HepG2 (cell line): ENCODE measurements around the gene DCAF6. TPM values are rescaled to one million over a fixed set of nuclear protein-coding genes. Genes with fewer than 3 reads are reported as not detected.

ENCODE experiments used
- CEBPG ChIP-seq: IDR thresholded peaks from 2 replicates; pipeline ENCODE4 v1.6.1; 2016
- EZH2 ChIP-seq: conservative IDR thresholded peaks from 2 replicates; pipeline ENCODE4 v1.6.1; 2012; ENCODE audit warnings: mild to moderate bottlenecking, low read depth, low read length, moderate library complexity
- GABPA ChIP-seq, 2 experiments: IDR thresholded peaks; 2 replicates each; pipeline ENCODE4 v1.6.1; 2011 to 2016; ENCODE audit warnings: low read depth in 2 of 2, low read length in 1 of 2, missing biosample characterization in 1 of 2, missing genetic modification characterization in 1 of 2
- GMEB1 ChIP-seq: sonication (generic); formaldehyde crosslinking; IDR thresholded peaks from 2 replicates; pipeline ENCODE4 v1.5.1; 2020; ENCODE audit warnings: missing genetic modification reagents, mild to moderate bottlenecking, borderline replicate concordance
- JARID2 ChIP-seq: sonication (generic); formaldehyde crosslinking; IDR thresholded peaks from 2 replicates; pipeline ENCODE4 v1.8.1; 2023; ENCODE audit warnings: missing genetic modification reagents, inconsistent platforms; ENCODE audit not compliant: insufficient replicate concordance
- MAFF ChIP-seq: IDR thresholded peaks from 2 replicates; pipeline ENCODE4 v1.6.1; 2011; ENCODE audit warnings: low read depth, low read length, improper control_type of control experiment
- MTERF4 ChIP-seq: sonication (generic); formaldehyde crosslinking; IDR thresholded peaks from 2 replicates; pipeline ENCODE4 v1.8.0; 2023; ENCODE audit warnings: mild to moderate bottlenecking, missing genetic modification reagents
- MYC ChIP-seq: sonication (generic); formaldehyde crosslinking; IDR thresholded peaks from 2 replicates; pipeline ENCODE4 v1.9.0; 2021; ENCODE audit warnings: missing genetic modification reagents, borderline replicate concordance
- NFE2L1 ChIP-seq: sonication (generic); formaldehyde crosslinking; IDR thresholded peaks from 2 replicates; pipeline ENCODE4 v1.4.0; 2020; ENCODE audit warnings: missing genetic modification reagents, mild to moderate bottlenecking, borderline replicate concordance
- NKX3-1 ChIP-seq: sonication (generic); formaldehyde crosslinking; IDR thresholded peaks from 2 replicates; pipeline ENCODE4 v1.5.0; 2020; ENCODE audit warnings: missing genetic modification reagents
- NR1H2 ChIP-seq: sonication (generic); formaldehyde crosslinking; IDR thresholded peaks from 2 replicates; pipeline ENCODE4 v1.8.1; 2022; ENCODE audit warnings: low read depth, missing genetic modification reagents, borderline replicate concordance
- NR2C2 ChIP-seq: sonication (generic); formaldehyde crosslinking; IDR thresholded peaks from 2 replicates; pipeline ENCODE4 v1.4.0; 2020; ENCODE audit warnings: missing genetic modification reagents, mild to moderate bottlenecking, moderate library complexity, borderline replicate concordance
- NR2F1 ChIP-seq, 2 experiments: fragments of 450-650 bp in 1 of 2; formaldehyde crosslinking in 1 of 2; IDR thresholded peaks; 2 replicates each; pipeline versions ENCODE4 v1.5.0 to v1.6.1; 2016 to 2020; ENCODE audit warnings: mild to moderate bottlenecking in 1 of 2, missing compliant biosample characterization in 1 of 2, missing genetic modification reagents in 1 of 2, moderate library complexity in 1 of 2
- NR3C1 ChIP-seq: sonication (generic); formaldehyde crosslinking; IDR thresholded peaks from 2 replicates; pipeline ENCODE4 v1.4.0; 2020; ENCODE audit warnings: missing genetic modification reagents
- PCBP2 ChIP-seq: fragments of 200-400 bp; formaldehyde crosslinking; optimal IDR thresholded peaks from 2 replicates; pipeline ENCODE3; 2018; ENCODE audit warnings: low read length, low read depth; ENCODE audit not compliant: poor library complexity, severe bottlenecking
- REL ChIP-seq: sonication (generic); formaldehyde crosslinking; conservative IDR thresholded peaks from 2 replicates; pipeline ENCODE4 v1.8.0; 2022; ENCODE audit warnings: mild to moderate bottlenecking, missing genetic modification reagents, moderate library complexity
- SKI ChIP-seq: fragments of 450-650 bp; IDR thresholded peaks from one replicate; pipeline ENCODE4 v1.6.1; 2018; ENCODE audit warnings: mild to moderate bottlenecking; ENCODE audit not compliant: partially characterized antibody
- SMYD3 ChIP-seq: sonication (generic); formaldehyde crosslinking; IDR thresholded peaks from 2 replicates; pipeline ENCODE4 v1.8.1; 2023; ENCODE audit warnings: mild to moderate bottlenecking, missing genetic modification reagents
- SOX6 ChIP-seq, 2 experiments: fragments of 450-650 bp in 1 of 2; sonication (generic) in 1 of 2; formaldehyde crosslinking in 1 of 2; IDR thresholded peaks; 2 replicates each; pipeline versions ENCODE4 v1.4.0 to v1.6.1; 2017 to 2020; ENCODE audit warnings: antibody characterized with exemption in 1 of 2, mild to moderate bottlenecking in 1 of 2, missing genetic modification reagents in 1 of 2
- YEATS2 ChIP-seq: sonication (generic); formaldehyde crosslinking; IDR thresholded peaks from 2 replicates; pipeline ENCODE4 v1.4.0; 2020; ENCODE audit warnings: missing genetic modification reagents, borderline replicate concordance
- ZBTB43 ChIP-seq: sonication (generic); formaldehyde crosslinking; conservative IDR thresholded peaks from 2 replicates; pipeline ENCODE4 v1.4.0; 2020; ENCODE audit warnings: missing genetic modification reagents
- ZNF530 ChIP-seq: sonication (generic); formaldehyde crosslinking; IDR thresholded peaks from 2 replicates; pipeline ENCODE4 v1.5.0; 2020; ENCODE audit warnings: low read depth, mild to moderate bottlenecking, missing genetic modification reagents
- ZNF543 ChIP-seq: sonication (generic); formaldehyde crosslinking; IDR thresholded peaks from 2 replicates; pipeline ENCODE4 v1.4.0; 2020; ENCODE audit warnings: mild to moderate bottlenecking, missing genetic modification reagents
- ZNF772 ChIP-seq: sonication (generic); formaldehyde crosslinking; IDR thresholded peaks from 2 replicates; pipeline ENCODE4 v1.5.0; 2020; ENCODE audit warnings: mild to moderate bottlenecking, missing genetic modification reagents
- polyA plus RNA-seq, 8 experiments: library from polyadenylated mRNA; depleted of rRNA in 3 of 8; stranded (reverse) in 7 of 8; unstranded in 1 of 8; fragments of >200 nt; fragmentation: Illumina TruSeq in 4 of 8; extraction: Trizol in 4 of 8; gene quantifications; 2 replicates each; pipeline versions ENCODE4 v1.2.1 to v1.2.3, GENCODE V29; 2011 to 2016; ENCODE audit warnings: low read depth in 4 of 8, missing spikeins in 1 of 8, mixed read lengths in 1 of 8; ENCODE audit not compliant: insufficient read depth in 1 of 8
- total RNA-seq, 5 experiments: library from RNA; depleted of rRNA; stranded (reverse); fragments of >200 nt; fragmentation: Illumina TruSeq; extraction: Trizol; gene quantifications; 2 replicates each; pipeline ENCODE4 v1.2.3, GENCODE V29; 2016; ENCODE audit warnings: low read depth in 1 of 5

Gene DCAF6
- total and polyA plus RNA-seq, 2 of the 13 experiments (the other 11 are each of a cell fraction or from before 2014, with no cell fraction given), result 24.7 to 33.7 TPM

GRCh38 chr1:167916766-167917511, 19.5 kb upstream of the DCAF6 start (continued):
- no peak; the same call in 1 of the 2 replicates for TF ChIP-seq ZBTB43
- TF ChIP-seq YEATS2 (CRISPR knock-in tag), result no peak
- TF ChIP-seq GMEB1 (CRISPR knock-in tag), result no peak
- TF ChIP-seq MTERF4 (CRISPR knock-in tag), result no peak
- no peak for TF ChIP-seq NFE2L1
- no peak for TF ChIP-seq SKI
- TF ChIP-seq GABPA (IDR thresholded peaks at IDR 0.05; ENCODE audit: low read depth, low read length), result no peak
- TF ChIP-seq GABPA (CRISPR knock-in tag; IDR thresholded peaks at IDR 0.05; ENCODE audit: low read depth), result no peak
- no peak for TF ChIP-seq JARID2 (CRISPR knock-in tag)
- no peak for TF ChIP-seq ZNF772
- TF ChIP-seq SOX6 (IDR thresholded peaks at IDR 0.05), result no peak
- TF ChIP-seq SOX6 (CRISPR knock-in tag; IDR thresholded peaks at IDR 0.05), result peak; percentile 56; the same call in 1 of the 2 replicates
- TF ChIP-seq NR2C2 (CRISPR knock-in tag), result peak; percentile 52; the same call in 1 of the 2 replicates
- TF ChIP-seq PCBP2, result no peak
- no peak for TF ChIP-seq SMYD3 (CRISPR knock-in tag)
- TF ChIP-seq REL (CRISPR knock-in tag), result no peak
- no peak for TF ChIP-seq EZH2
- no peak for TF ChIP-seq MYC
- peak; percentile 36; the same call in 1 of the 2 replicates for TF ChIP-seq CEBPG (CRISPR knock-in tag)
- no peak; the same call in 1 of the 2 replicates for TF ChIP-seq MAFF
- TF ChIP-seq ZNF543 (CRISPR knock-in tag), result no peak
- no peak for TF ChIP-seq ZNF530 (CRISPR knock-in tag)
- peak in 1 of 2 experiments; percentile 75; a peak in 3 of 4 replicates for TF ChIP-seq NR2F1 (CRISPR knock-in tag; IDR thresholded peaks at IDR 0.05)
- TF ChIP-seq NR3C1 (CRISPR knock-in tag), result no peak
- no peak for TF ChIP-seq NR1H2 (CRISPR knock-in tag)
- no peak for TF ChIP-seq NKX3-1
